Kidney capillary endothelial cell (primary cell): ENCODE data around the gene CLRN3.

ENCODE experiments used
- DNase-seq: peaks from one replicate; pipeline ENCODE4 v3.0.0-alpha.2; 2018; ENCODE audit warnings: low spot score

Gene CLRN3

GRCh38 chr10:127874671-127875448, 17.9 kb downstream of the CLRN3 start:
- no peak for DNase-seq

- DNase-seq: no peak
These were observed 18.8 kb downstream of the CLRN3 start for GRCh38 chr10:127873901-127874470.

GRCh38 chr10:127872871-127873600, 19.7 kb downstream of the CLRN3 start:
- no peak for DNase-seq

GRCh38 chr10:127872011-127872761, 20.6 kb downstream of the CLRN3 start:
- DNase-seq: no peak

GRCh38 chr10:127871631-127872010, 21.1 kb downstream of the CLRN3 start:
- DNase-seq: no peak

- DNase-seq: no peak
These were observed 23.4 kb downstream of the CLRN3 start for GRCh38 chr10:127869329-127869728.

GRCh38 chr10:127867805-127868204, 24.9 kb downstream of the CLRN3 start:
- no peak for DNase-seq

- no peak for DNase-seq
These were observed 26.3 kb downstream of the CLRN3 start for GRCh38 chr10:127866276-127867013.

- no peak for DNase-seq
These were observed 29.4 kb downstream of the CLRN3 start for GRCh38 chr10:127863231-127863825.

GRCh38 chr10:127860592-127860991, 32.1 kb downstream of the CLRN3 start:
- DNase-seq: no peak

- no peak for DNase-seq
These were observed 36.8 kb downstream of the CLRN3 start for GRCh38 chr10:127855976-127856375.

GRCh38 chr10:127855591-127855881, 37.2 kb downstream of the CLRN3 start:
- no peak for DNase-seq

GRCh38 chr10:127854769-127855590, 37.8 kb downstream of the CLRN3 start:
- no peak for DNase-seq

GRCh38 chr10:127853868-127854768, 38.6 kb downstream of the CLRN3 start:
- peak; percentile 81 for DNase-seq

- no peak for DNase-seq
These were observed 40.3 kb downstream of the CLRN3 start for GRCh38 chr10:127852456-127852855.

- DNase-seq: no peak
These were observed 41.0 kb downstream of the CLRN3 start for GRCh38 chr10:127851661-127852194.

GRCh38 chr10:127850944-127851343, 41.8 kb downstream of the CLRN3 start:
- DNase-seq: no peak

GRCh38 chr10:127849921-127850320, 42.8 kb downstream of the CLRN3 start:
- DNase-seq: no peak

GRCh38 chr10:127849224-127849623, 43.5 kb downstream of the CLRN3 start:
- DNase-seq: no peak
